Colonic mucosa (tissue), 4 donors: ENCODE measurements around the gene SH3PXD2A. TPM values are rescaled to one million over a fixed set of nuclear protein-coding genes. Genes with fewer than 3 reads are reported as not detected.
A peak's percentile ranks its signal among the peaks of the same experiment; 100 is the strongest.
"Not testable (repeated sequence)": the region's sequence is repeated elsewhere in the genome, so short reads cannot be mapped to it uniquely, and the experiment has no call there.

Experiments
- DNase-seq: peaks from one replicate; pipeline ENCODE4 v3.0.0-alpha.2; 2020
- H3K27ac ChIP-seq: fragments of 200-600 bp; one replicate; pipeline ENCODE4 v1.8.0; 2021
- H3K27me3 ChIP-seq: fragments of 200-600 bp; one replicate; pipeline ENCODE4 v1.8.0; 2021
- H3K36me3 ChIP-seq: fragments of 200-600 bp; one replicate; pipeline ENCODE4 v1.8.0; 2021
- H3K4me1 ChIP-seq: fragments of 200-600 bp; one replicate; pipeline ENCODE4 v1.8.0; 2021; ENCODE audit warnings: mild to moderate bottlenecking
- H3K4me3 ChIP-seq: fragments of 200-600 bp; one replicate; pipeline ENCODE4 v1.8.0; 2021
- H3K9ac ChIP-seq, 2 donors: one replicate each; pipeline ENCODE4 v1.7.0; 2013; ENCODE audit warnings: control low read depth in 2 of 2, low read depth in 2 of 2, low read length in 2 of 2
- H3K9me3 ChIP-seq: fragments of 200-600 bp; one replicate; pipeline ENCODE4 v1.8.0; 2021
- intact Hi-C: fragments of 100-400 bp; cut with DNase I; formaldehyde crosslinking; loops from one replicate; pipeline ENCODE4 v1.14.1; 2022
- total RNA-seq, 2 donors: library from RNA; stranded (reverse); fragmentation: NEBNext Ultra II Directional in 1 of 2; extraction: Animal tissue kit (Norgen Biotek cat#: 25700) in 1 of 2; gene quantifications; one replicate each; pipeline ENCODE4 v1.2.1, GENCODE V29; 2021
- TF ChIP-seq, protein P1 (sequence below): fragments of 200-600 bp; IDR thresholded peaks from one replicate; pipeline ENCODE4 v1.8.0; 2022; ENCODE audit warnings: antibody characterized with exemption, mild to moderate bottlenecking
- donor health status: healthy.
- donor health status: DM: no; HTN: no; CAD: no.
- donor health status: DM: no; HTN: no; CAD: no.

Gene SH3PXD2A
- total RNA-seq, 2 donors from 2014 or later = 37.5 to 40.8 TPM

DNA sequence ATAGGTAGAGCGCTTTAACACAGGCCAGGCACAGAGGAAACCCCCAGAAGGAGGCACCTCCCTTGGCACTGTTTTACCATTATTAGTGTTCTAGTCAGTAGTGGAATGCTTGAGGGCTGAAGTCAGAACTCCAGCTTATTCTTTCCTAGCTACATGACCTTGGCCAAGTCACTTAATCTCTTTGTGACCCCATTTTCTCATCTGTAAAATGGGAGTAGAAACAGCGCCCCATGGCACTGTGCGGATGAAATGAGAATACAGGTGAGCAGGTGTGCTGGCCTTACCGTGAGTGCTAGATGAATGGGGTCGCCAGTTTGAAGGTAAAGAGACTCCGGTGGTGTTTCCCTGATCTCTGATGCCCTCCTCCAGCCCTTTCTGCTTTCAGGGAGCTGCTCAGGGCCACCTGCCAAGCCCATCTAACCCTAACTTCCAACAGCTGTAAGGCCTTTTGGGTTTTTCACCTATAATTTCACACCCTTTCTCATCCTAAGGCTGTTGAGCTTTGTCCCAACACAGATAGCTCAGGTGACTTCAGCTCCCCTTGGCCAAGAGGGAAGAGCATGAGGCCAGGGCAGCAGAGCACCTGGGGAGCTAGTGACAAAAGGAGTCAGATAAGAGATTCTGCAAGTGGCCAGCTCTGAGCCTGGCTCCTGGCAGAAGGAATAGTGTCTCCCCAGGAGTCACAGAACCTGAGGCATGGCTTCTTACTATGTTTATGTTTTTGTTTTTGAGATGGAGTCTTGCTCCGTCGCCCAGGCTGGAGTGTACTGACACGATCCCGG, 76.8 kb downstream of the SH3PXD2A start:
- Histone ChIP-seq H3K36me3 (no peaks in the 10 kb centered on the region), H3K9me3 (no peaks in the 10 kb centered on the region)
- TF ChIP-seq, protein P1, sequence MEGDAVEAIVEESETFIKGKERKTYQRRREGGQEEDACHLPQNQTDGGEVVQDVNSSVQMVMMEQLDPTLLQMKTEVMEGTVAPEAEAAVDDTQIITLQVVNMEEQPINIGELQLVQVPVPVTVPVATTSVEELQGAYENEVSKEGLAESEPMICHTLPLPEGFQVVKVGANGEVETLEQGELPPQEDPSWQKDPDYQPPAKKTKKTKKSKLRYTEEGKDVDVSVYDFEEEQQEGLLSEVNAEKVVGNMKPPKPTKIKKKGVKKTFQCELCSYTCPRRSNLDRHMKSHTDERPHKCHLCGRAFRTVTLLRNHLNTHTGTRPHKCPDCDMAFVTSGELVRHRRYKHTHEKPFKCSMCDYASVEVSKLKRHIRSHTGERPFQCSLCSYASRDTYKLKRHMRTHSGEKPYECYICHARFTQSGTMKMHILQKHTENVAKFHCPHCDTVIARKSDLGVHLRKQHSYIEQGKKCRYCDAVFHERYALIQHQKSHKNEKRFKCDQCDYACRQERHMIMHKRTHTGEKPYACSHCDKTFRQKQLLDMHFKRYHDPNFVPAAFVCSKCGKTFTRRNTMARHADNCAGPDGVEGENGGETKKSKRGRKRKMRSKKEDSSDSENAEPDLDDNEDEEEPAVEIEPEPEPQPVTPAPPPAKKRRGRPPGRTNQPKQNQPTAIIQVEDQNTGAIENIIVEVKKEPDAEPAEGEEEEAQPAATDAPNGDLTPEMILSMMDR = no peak

DNA sequence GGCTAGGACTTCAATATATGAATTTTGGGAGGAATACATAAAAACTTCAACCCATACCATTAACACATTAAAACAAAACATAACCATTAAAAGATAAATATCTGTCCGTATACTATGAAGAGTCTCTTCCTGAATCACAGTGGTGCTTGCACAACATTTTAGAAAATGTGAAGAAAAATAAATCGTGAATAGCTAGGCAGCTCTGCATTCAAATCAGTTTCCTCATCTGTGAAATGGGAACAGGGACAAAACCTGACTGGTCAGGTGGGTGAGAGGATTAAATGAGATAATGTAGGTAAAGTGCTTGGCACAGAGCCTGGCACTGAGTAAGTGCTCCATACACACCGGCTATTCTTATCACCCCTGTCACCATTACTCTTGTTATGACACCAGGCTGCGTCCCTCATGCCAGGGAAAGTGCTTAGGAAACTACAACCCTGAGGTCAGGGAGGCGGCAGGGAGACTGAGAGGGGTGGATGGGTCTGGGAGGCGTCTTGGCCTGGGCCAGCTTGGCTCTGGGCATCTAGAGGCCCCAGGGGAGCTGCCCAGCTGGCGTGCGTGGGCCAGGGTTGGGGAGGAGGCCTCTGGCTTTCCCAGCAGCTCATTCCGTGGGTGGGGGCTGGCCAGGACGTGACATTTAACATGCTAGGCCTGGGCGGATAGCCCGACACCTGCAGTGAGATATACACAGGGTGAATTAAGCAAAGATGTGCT, 78.3 kb downstream of the SH3PXD2A start:
- intact Hi-C loops = loop anchor here (5.0 kb wide), 1 partner anchor 60 kb away; no protein-coding TSS in a partner anchor

More for the DNA sequence above, 76.8 kb downstream of the SH3PXD2A start:
- Histone ChIP-seq H3K4me3 (no peak overlapping the region), H3K27ac (no peak overlapping the region), H3K27me3 (no peaks in the 10 kb centered on the region), H3K4me1 (peaks cover 13% of the 10 kb centered on the region), H3K9ac (no peak overlapping the region)
- intact Hi-C loops = loop anchor here (5.0 kb wide), 1 partner anchor 61 kb away; no protein-coding TSS in a partner anchor
- no peak for DNase-seq

DNA sequence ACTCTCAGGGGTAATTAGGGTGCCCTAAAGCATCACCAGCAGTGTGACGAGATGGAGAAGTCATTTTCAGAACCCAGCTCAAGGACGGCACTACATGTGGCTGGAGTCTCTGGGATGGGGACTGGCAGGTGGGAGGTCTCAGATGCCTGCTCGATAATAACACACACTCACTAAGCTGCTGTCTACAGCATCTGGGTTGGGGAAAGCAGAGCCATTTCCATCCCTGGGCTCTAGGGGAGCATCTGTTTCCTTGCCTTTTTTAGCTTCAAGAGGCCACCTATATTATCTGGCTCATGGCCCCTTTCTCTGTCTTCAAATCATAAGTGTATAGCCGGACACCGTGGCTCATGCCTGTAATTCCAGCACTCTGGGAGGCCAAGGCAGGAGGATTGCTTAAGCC, 79.6 kb downstream of the SH3PXD2A start:
- DNase-seq = no peak
- H3K36me3 ChIP-seq = no peaks in the 10 kb centered on the region
- H3K4me3 ChIP-seq = no peak overlapping the region
- peaks cover 11% of the 10 kb centered on the region for H3K4me1 ChIP-seq
- no peaks in the 10 kb centered on the region for H3K27me3 ChIP-seq
- H3K9ac ChIP-seq = no peak overlapping the region
- TF ChIP-seq, protein P1 = no peak
- no peaks in the 10 kb centered on the region for H3K9me3 ChIP-seq
- H3K27ac ChIP-seq = no peak overlapping the region
- intact Hi-C loops = loop anchor here (5.0 kb wide), 1 partner anchor 58 kb away; no protein-coding TSS in a partner anchor

More for the DNA sequence above, 78.3 kb downstream of the SH3PXD2A start:
- DNase-seq = no peak
- TF ChIP-seq, protein P1 = no peak
- H3K9ac ChIP-seq = no peak overlapping the region
- H3K36me3 ChIP-seq = no peaks in the 10 kb centered on the region
- H3K27ac ChIP-seq = no peak overlapping the region
- no peaks in the 10 kb centered on the region for H3K9me3 ChIP-seq
- no peaks in the 10 kb centered on the region for H3K27me3 ChIP-seq
- H3K4me3 ChIP-seq = no peak overlapping the region
- H3K4me1 ChIP-seq = peaks cover 13% of the 10 kb centered on the region

DNA sequence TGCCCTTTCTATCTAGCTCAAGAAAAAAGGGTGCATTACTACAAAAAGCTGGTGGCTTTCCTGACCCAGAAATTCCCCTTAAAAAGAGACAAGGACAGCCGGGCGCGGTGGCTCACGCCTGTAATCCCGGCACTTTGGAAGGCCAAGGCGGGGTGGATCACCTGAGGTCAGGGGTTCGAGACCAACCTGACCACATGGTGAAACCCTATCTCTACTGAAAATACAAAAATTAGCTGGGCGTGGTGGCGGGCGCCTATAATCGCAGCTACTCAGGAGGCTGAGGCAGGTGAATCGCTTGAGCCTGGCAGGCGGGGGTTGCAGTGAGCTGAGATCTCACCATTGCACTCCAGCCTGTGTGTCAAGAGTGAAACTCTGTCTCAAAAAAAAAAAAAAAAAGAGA, 82.5 kb downstream of the SH3PXD2A start:
- H3K36me3 ChIP-seq, intact Hi-C loops, H3K9me3 ChIP-seq, H3K27me3 ChIP-seq, H3K4me1 ChIP-seq, DNase-seq: not testable (repeated sequence)
- H3K4me3 ChIP-seq = peak overlapping the region; percentile 32
- peak overlapping the region; percentile 78 for H3K27ac ChIP-seq
- H3K9ac ChIP-seq = peak overlapping the region in 1 of 2 donors; percentile 72

- H3K36me3 ChIP-seq = no peaks in the 10 kb centered on the region
- no peaks in the 10 kb centered on the region for H3K9me3 ChIP-seq
- H3K4me1 ChIP-seq = no peaks in the 10 kb centered on the region
- intact Hi-C loops = no loop called here
- H3K9ac ChIP-seq = peak overlapping the region; percentile 60 to 72
- no peaks in the 10 kb centered on the region for H3K27me3 ChIP-seq
- H3K27ac ChIP-seq = peak overlapping the region; percentile 78
- TF ChIP-seq, protein P1 = no peak
- peak overlapping the region; percentile 32 for H3K4me3 ChIP-seq
- DNase-seq = peak; percentile 89
Measured at GRCh38 chr10:103772096-103772845, 83.1 kb downstream of the SH3PXD2A start.
